CD14-positive monocyte (primary cell): ENCODE measurements around the gene GLRA2. TPM values are rescaled to one million over a fixed set of nuclear protein-coding genes. Genes with fewer than 3 reads are reported as not detected.

ENCODE experiments used
- DNase-seq, 3 donors: peaks; one replicate each; pipeline ENCODE4 v3.0.0-alpha.2; 2011 to 2022
- H2AFZ ChIP-seq: 2 replicates; pipeline ENCODE4 v1.6.0; 2012; ENCODE audit warnings: mild to moderate bottlenecking, low read depth, low read length, inconsistent platforms; ENCODE audit not compliant: insufficient read depth, poor library complexity, severe bottlenecking
- H3K27ac ChIP-seq, 2 donors: 1 replicate in 1 of 2; 2 replicates in 1 of 2; pipeline ENCODE4 v1.5.1; 2012 to 2013; ENCODE audit warnings: low read length in 2 of 2, control low read depth in 1 of 2, inconsistent platforms in 1 of 2, low read depth in 1 of 2, mild to moderate bottlenecking in 1 of 2
- H3K27me3 ChIP-seq, 2 donors: one replicate each; pipeline versions ENCODE4 v1.6.0 to v1.6.1; 2011 to 2013; ENCODE audit warnings: low read length in 2 of 2; ENCODE audit not compliant: control insufficient read depth in 2 of 2, insufficient read depth in 2 of 2
- H3K36me3 ChIP-seq, 2 donors: replicated peaks in 1 of 2; 1 replicate in 1 of 2; 2 replicates in 1 of 2; pipeline versions ENCODE4 v1.5.1 to v1.6.1; 2012 to 2013; ENCODE audit warnings: low read length in 2 of 2, control low read depth in 1 of 2, inconsistent platforms in 1 of 2, mild to moderate bottlenecking in 1 of 2; ENCODE audit not compliant: insufficient read depth in 2 of 2, control insufficient read depth in 1 of 2
- H3K4me1 ChIP-seq, 2 donors: 1 replicate in 1 of 2; 2 replicates in 1 of 2; pipeline versions ENCODE4 v1.5.1 to v1.6.1; 2012 to 2013; ENCODE audit warnings: low read length in 2 of 2, control low read depth in 1 of 2, inconsistent platforms in 1 of 2, mild to moderate bottlenecking in 1 of 2, moderate library complexity in 1 of 2; ENCODE audit not compliant: insufficient read depth in 2 of 2, control insufficient read depth in 1 of 2
- H3K4me2 ChIP-seq: replicated peaks from 2 replicates; pipeline ENCODE3; 2012; ENCODE audit warnings: low read length, moderate library complexity, mild to moderate bottlenecking; ENCODE audit not compliant: poor library complexity, severe bottlenecking; ENCODE audit errors: extremely low read depth
- H3K4me3 ChIP-seq, 3 experiments: fragments of 200-600 bp in 1 of 3; sonication (generic) in 1 of 3; replicated peaks in 1 of 3; 1 replicate in 2 of 3; 2 replicates in 1 of 3; pipeline ENCODE4 v1.5.1; 2011 to 2013; ENCODE audit warnings: low read length in 3 of 3, mild to moderate bottlenecking in 3 of 3, control low read depth in 2 of 3, low read depth in 2 of 3, inconsistent platforms in 1 of 3, moderate library complexity in 1 of 3
- H3K79me2 ChIP-seq: 2 replicates; pipeline ENCODE4 v1.6.0; 2012; ENCODE audit warnings: mild to moderate bottlenecking, control low read depth, inconsistent platforms, low read length, moderate library complexity; ENCODE audit not compliant: insufficient read depth
- H3K9ac ChIP-seq: 2 replicates; pipeline ENCODE4 v1.6.0; 2017; ENCODE audit warnings: low read length, mild to moderate bottlenecking; ENCODE audit not compliant: insufficient read depth, poor library complexity, severe bottlenecking
- H3K9me3 ChIP-seq, 2 donors: replicated peaks in 1 of 2; 1 replicate in 1 of 2; 2 replicates in 1 of 2; pipeline versions ENCODE4 v1.5.1 to v1.6.1; 2012 to 2013; ENCODE audit warnings: low read length in 2 of 2, control low read depth in 1 of 2; ENCODE audit not compliant: control insufficient read depth in 1 of 2, insufficient read depth in 1 of 2
- H4K20me1 ChIP-seq: 2 replicates; pipeline ENCODE4 v1.6.0; 2012; ENCODE audit warnings: mild to moderate bottlenecking, low read length, control low read depth, moderate library complexity; ENCODE audit not compliant: insufficient read depth
- H3K27ac Mint-ChIP-seq, 7 donors: one replicate each; pipeline ENCODE4 v1.8.0; 2020; ENCODE audit warnings: mild to moderate bottlenecking in 7 of 7, mixed read lengths in 7 of 7, moderate library complexity in 6 of 7, inconsistent platforms in 2 of 7
- H3K27me3 Mint-ChIP-seq, 3 donors: one replicate each; pipeline ENCODE4 v1.8.0; 2021 to 2022; ENCODE audit warnings: low read depth in 3 of 3, mild to moderate bottlenecking in 3 of 3, mixed read lengths in 3 of 3, moderate library complexity in 3 of 3, inconsistent platforms in 1 of 3
- H3K36me3 Mint-ChIP-seq, 2 donors: one replicate each; pipeline ENCODE4 v1.8.0; 2020; ENCODE audit warnings: mixed read lengths in 2 of 2, inconsistent platforms in 1 of 2, mild to moderate bottlenecking in 1 of 2
- H3K4me1 Mint-ChIP-seq: one replicate; pipeline ENCODE4 v1.8.0; 2020; ENCODE audit warnings: mild to moderate bottlenecking, mixed read lengths
- H3K4me3 Mint-ChIP-seq, 2 donors: one replicate each; pipeline ENCODE4 v1.8.0; 2020; ENCODE audit warnings: mild to moderate bottlenecking in 2 of 2, mixed read lengths in 2 of 2, moderate library complexity in 1 of 2
- H3K9me3 Mint-ChIP-seq, 7 donors: one replicate each; pipeline ENCODE4 v1.8.0; 2020 to 2022; ENCODE audit warnings: mixed read lengths in 7 of 7, mild to moderate bottlenecking in 6 of 7, moderate library complexity in 6 of 7, inconsistent platforms in 2 of 7
- CTCF ChIP-seq: fragments of 200-600 bp; IDR thresholded peaks from one replicate; pipeline ENCODE4 v1.8.0; 2022; ENCODE audit warnings: antibody characterized with exemption, mild to moderate bottlenecking
- WGBS: methylation state at CpG from one replicate; pipeline ENCODE4 v1.1.5; 2013; ENCODE audit warnings: missing lambda C conversion rate; ENCODE audit not compliant: insufficient coverage; 5-methylcytosine and 5-hydroxymethylcytosine counted together
- intact Hi-C, 2 donors: fragments of 100-400 bp; cut with micrococcal nuclease; formaldehyde crosslinking; loops; one replicate each; pipeline versions ENCODE4 v1.15.0 to v1.15.1; 2023
- polyA plus RNA-seq, 3 donors: library from polyadenylated mRNA; depleted of rRNA in 1 of 3; unstranded in 2 of 3; stranded (reverse) in 1 of 3; fragments of 300-500 nt in 2 of 3; fragments of >200 nt in 1 of 3; fragmentation: Illumina TruSeq in 2 of 3; gene quantifications; 1 replicate in 2 of 3; 2 replicates in 1 of 3; pipeline ENCODE4 v1.2.3, GENCODE V29; 2012 to 2021

The GLRA2 gene
- polyA plus RNA-seq, 3 donors, result not detected

GRCh38 chrX:14718403-14718802 is 189.1 kb downstream of the GLRA2 start:
- H3K4me3 ChIP-seq, result no peak overlapping the region
- H3K4me2 ChIP-seq, result no peak overlapping the region
- H3K9ac ChIP-seq, result no peak overlapping the region
- H3K4me1 ChIP-seq, result no peaks in the 10 kb centered on the region
- no peak overlapping the region for H2AFZ ChIP-seq
- no peaks in the 10 kb centered on the region for H3K4me1 Mint-ChIP-seq
- H3K27me3 ChIP-seq, result no peaks in the 10 kb centered on the region
- no peak overlapping the region for H3K27ac Mint-ChIP-seq
- H3K9me3 Mint-ChIP-seq, result peaks cover 0 to 3% (median 0%) of the 10 kb centered on the region in 7 donors
- WGBS, result no CpG with 5 or more reads among the region's 2 CpGs
- H3K36me3 ChIP-seq, result no peaks in the 10 kb centered on the region
- H3K4me3 Mint-ChIP-seq, result no peak overlapping the region
- TF ChIP-seq CTCF, result no peak
- no peak overlapping the region for H3K27ac ChIP-seq
- no peak for DNase-seq
- no peaks in the 10 kb centered on the region for H4K20me1 ChIP-seq
- H3K79me2 ChIP-seq, result no peaks in the 10 kb centered on the region
- peaks cover 0 to 1% (median 1%) of the 10 kb centered on the region in 3 donors for H3K27me3 Mint-ChIP-seq
- intact Hi-C loops, result no loop called here
- H3K36me3 Mint-ChIP-seq, result no peaks in the 10 kb centered on the region
- no peaks in the 10 kb centered on the region for H3K9me3 ChIP-seq

GRCh38 chrX:14729058-14729457 is 199.7 kb downstream of the GLRA2 start:
- Mint-ChIP-seq H3K27me3 (no peaks in the 10 kb centered on the region), H3K36me3 (no peaks in the 10 kb centered on the region), H3K27ac (no peak overlapping the region), H3K4me3 (no peak overlapping the region), H3K4me1 (no peaks in the 10 kb centered on the region), H3K9me3 (peaks cover 0 to 4% (median under 1%) of the 10 kb centered on the region in 7 donors)
- no peak overlapping the region for H3K9ac ChIP-seq
- H3K9me3 ChIP-seq, result no peaks in the 10 kb centered on the region
- TF ChIP-seq CTCF, result no peak
- no peaks in the 10 kb centered on the region for H3K79me2 ChIP-seq
- no peaks in the 10 kb centered on the region for H4K20me1 ChIP-seq
- no peak overlapping the region for H3K27ac ChIP-seq
- H2AFZ ChIP-seq, result no peak overlapping the region
- no peak for DNase-seq
- no peaks in the 10 kb centered on the region for H3K4me1 ChIP-seq
- H3K4me2 ChIP-seq, result no peak overlapping the region
- no peak overlapping the region for H3K4me3 ChIP-seq
- intact Hi-C loops, result no loop called here
- no peaks in the 10 kb centered on the region for H3K36me3 ChIP-seq
- no CpG with 5 or more reads among the region's 1 CpG for WGBS
- H3K27me3 ChIP-seq, result no peaks in the 10 kb centered on the region
